ENCODE measurements around the gene RIF1. TPM values are rescaled to one million over a fixed set of nuclear protein-coding genes. Genes with fewer than 3 reads are reported as not detected.

RIF1 gene
- total RNA-seq, 4 donors from 2014 or later: 29.3 to 49.7 (median 41.9) TPM

- no peak for TF ChIP-seq CTCF (IDR thresholded peaks at IDR 0.05)
- ATAC-seq (ENCODE audit: low FRiP score): no peak
These were observed 73.8 kb downstream of the RIF1 start for GRCh38 chr2:151483546-151483945.

GRCh38 chr2:151484100-151484499 is 74.4 kb downstream of the RIF1 start:
- ATAC-seq (ENCODE audit: low FRiP score) (no peak), DNase-seq (ENCODE audit: low spot score) (no peak)

More at GRCh38 chr2:151483546-151483945, 73.8 kb downstream of the RIF1 start:
- no peak for DNase-seq (ENCODE audit: low spot score)

GRCh38 chr2:151486053-151486452 is 76.4 kb downstream of the RIF1 start:
- ATAC-seq (ENCODE audit: low FRiP score): no peak
- no peak for DNase-seq (ENCODE audit: low spot score)
- TF ChIP-seq CTCF (IDR thresholded peaks at IDR 0.05): no peak

More at GRCh38 chr2:151484100-151484499, 74.4 kb downstream of the RIF1 start:
- TF ChIP-seq CTCF (IDR thresholded peaks at IDR 0.05): no peak

GRCh38 chr2:151490276-151490675 is 80.6 kb downstream of the RIF1 start:
- DNase-seq (ENCODE audit: low spot score) (no peak), ATAC-seq (ENCODE audit: low FRiP score) (no peak)
- TF ChIP-seq CTCF (IDR thresholded peaks at IDR 0.05): no peak

GRCh38 chr2:151491496-151491895 is 81.8 kb downstream of the RIF1 start:
- TF ChIP-seq CTCF (IDR thresholded peaks at IDR 0.05): no peak
- ATAC-seq (ENCODE audit: low FRiP score): no peak
- no peak for DNase-seq (ENCODE audit: low spot score)

GRCh38 chr2:151498178-151498577 is 88.5 kb downstream of the RIF1 start:
- ATAC-seq (ENCODE audit: low FRiP score) (no peak), DNase-seq (ENCODE audit: low spot score) (no peak)
- no peak for TF ChIP-seq CTCF (IDR thresholded peaks at IDR 0.05)

- no peak for ATAC-seq (ENCODE audit: low FRiP score)
- TF ChIP-seq CTCF (IDR thresholded peaks at IDR 0.05): no peak
- DNase-seq (ENCODE audit: low spot score): no peak
These were observed 96.5 kb downstream of the RIF1 start for GRCh38 chr2:151506170-151506569.

All from omental fat pad (tissue), 4 donors.